Gastroesophageal sphincter (tissue), 3 donors: Measurements from ENCODE around the gene HNRNPM.

ENCODE experiments used
- CTCF ChIP-seq, 4 experiments: fragments of 200-600 bp in 2 of 4; fragments of 450-650 bp in 2 of 4; sonication (generic) in 1 of 4; IDR thresholded peaks; one replicate each; pipeline ENCODE4 v1.5.1; 2017 to 2019; ENCODE audit warnings: antibody characterized with exemption in 4 of 4, mild to moderate bottlenecking in 2 of 4, moderate library complexity in 2 of 4
- EP300 ChIP-seq: sonication (generic); formaldehyde crosslinking; IDR thresholded peaks from one replicate; pipeline ENCODE4 v1.6.1; 2017; ENCODE audit warnings: antibody characterized with exemption, mild to moderate bottlenecking

- TF ChIP-seq CTCF (IDR thresholded peaks at IDR 0.05), result no peak
- TF ChIP-seq EP300, result no peak
Measured at GRCh38 chr19:8484331-8484894, 39.6 kb downstream of the HNRNPM start.
